HuH-7 (cell line): ENCODE measurements around the gene RILPL1.
"Not testable (repeated sequence)": the region's sequence is repeated elsewhere in the genome, so short reads cannot be mapped to it uniquely, and the experiment has no call there.

Source experiments
- DNase-seq: peaks from one replicate; pipeline ENCODE4 v3.0.0; 2011; ENCODE audit warnings: low spot score

The RILPL1 gene

GRCh38 chr12:123468786-123469185, 64.7 kb downstream of the RILPL1 start:
- no peak for DNase-seq

- no peak for DNase-seq
Observed at GRCh38 chr12:123465084-123465483, 68.4 kb downstream of the RILPL1 start.

GRCh38 chr12:123463174-123463573, 70.3 kb downstream of the RILPL1 start:
- DNase-seq = not testable (repeated sequence)

GRCh38 chr12:123457980-123458779, 75.3 kb downstream of the RILPL1 start, which contains the start of gene SNRNP35:
Gene SNRNP35 (plus strand): TSS chr12:123458139. CDS start chr12:123465541, 7,402 bp downstream.
- peak; percentile 32 for DNase-seq

- DNase-seq = no peak
Observed at GRCh38 chr12:123453165-123453564, 80.4 kb downstream of the RILPL1 start.

- not testable (repeated sequence) for DNase-seq
Observed at GRCh38 chr12:123452276-123452550, 81.3 kb downstream of the RILPL1 start.

GRCh38 chr12:123450636-123451035, 82.9 kb downstream of the RILPL1 start:
- no peak for DNase-seq

- no peak for DNase-seq
Observed at GRCh38 chr12:123449856-123450255, 83.7 kb downstream of the RILPL1 start.

GRCh38 chr12:123449249-123449733, 84.2 kb downstream of the RILPL1 start:
- no peak for DNase-seq

- DNase-seq = no peak
Observed at GRCh38 chr12:123446333-123446713, 87.2 kb downstream of the RILPL1 start.

GRCh38 chr12:123445388-123446332, 87.9 kb downstream of the RILPL1 start:
- no peak for DNase-seq

GRCh38 chr12:123444092-123445026, 89.2 kb downstream of the RILPL1 start:
- DNase-seq = no peak

- no peak for DNase-seq
Observed at GRCh38 chr12:123442774-123443173, 90.7 kb downstream of the RILPL1 start.

GRCh38 chr12:123441523-123442164, 91.9 kb downstream of the RILPL1 start:
- DNase-seq = no peak

GRCh38 chr12:123436017-123436964, 97.2 kb downstream of the RILPL1 start, which contains the start of gene RILPL2:
Gene RILPL2 (minus strand): TSS chr12:123436684. CDS start chr12:123436420, 264 bp downstream.
- DNase-seq = peak; percentile 68

- no peak for DNase-seq
Observed at GRCh38 chr12:123435636-123436016, 97.9 kb downstream of the RILPL1 start.

GRCh38 chr12:123433615-123434014, 99.9 kb downstream of the RILPL1 start:
- no peak for DNase-seq

GRCh38 chr12:123431951-123432817, 101.3 kb downstream of the RILPL1 start:
- DNase-seq = not testable (repeated sequence)

GRCh38 chr12:123429101-123429500, 104.4 kb downstream of the RILPL1 start:
- not testable (repeated sequence) for DNase-seq
